ENCODE results near the gene NANS.

NANS gene

GRCh38 chr9:98099898-98100297 is 43.4 kb downstream of the NANS start:
- Histone ChIP-seq H3K27ac (no peak overlapping the region), H3K4me3 (ENCODE audit: low read depth, low read length) (no peak overlapping the region), H3K9me3 (ENCODE audit: severe bottlenecking) (no peaks in the 10 kb centered on the region), H3K36me3 (peaks cover 18% of the 10 kb centered on the region), H3K27me3 (ENCODE audit: insufficient read depth, low read depth, severe bottlenecking) (no peaks in the 10 kb centered on the region)
- DNase-seq: no peak
- no peak for TF ChIP-seq CTCF (IDR thresholded peaks at IDR 0.05; ENCODE audit: low read depth, low read length)

GRCh38 chr9:98100456-98100855 is 43.9 kb downstream of the NANS start:
- TF ChIP-seq CTCF (IDR thresholded peaks at IDR 0.05; ENCODE audit: low read depth, low read length): no peak
- DNase-seq: no peak
- no peaks in the 10 kb centered on the region for H3K27me3 ChIP-seq (ENCODE audit: insufficient read depth, low read depth, severe bottlenecking)
- H3K9me3 ChIP-seq (ENCODE audit: severe bottlenecking): no peaks in the 10 kb centered on the region
- no peak overlapping the region for H3K4me3 ChIP-seq (ENCODE audit: low read depth, low read length)
- peaks cover 22% of the 10 kb centered on the region for H3K36me3 ChIP-seq
- no peak overlapping the region for H3K27ac ChIP-seq

GRCh38 chr9:98101416-98101815 is 44.9 kb downstream of the NANS start:
- no peaks in the 10 kb centered on the region for H3K27me3 ChIP-seq (ENCODE audit: insufficient read depth, low read depth, severe bottlenecking)
- no peak overlapping the region for H3K4me3 ChIP-seq (ENCODE audit: low read depth, low read length)
- no peak overlapping the region for H3K27ac ChIP-seq
- H3K9me3 ChIP-seq (ENCODE audit: severe bottlenecking): no peaks in the 10 kb centered on the region
- no peak for TF ChIP-seq CTCF (IDR thresholded peaks at IDR 0.05; ENCODE audit: low read depth, low read length)
- H3K36me3 ChIP-seq: peaks cover 27% of the 10 kb centered on the region
- no peak for DNase-seq

GRCh38 chr9:98101868-98102273 is 45.3 kb downstream of the NANS start:
- no peak overlapping the region for H3K27ac ChIP-seq
- no peak for TF ChIP-seq CTCF (IDR thresholded peaks at IDR 0.05; ENCODE audit: low read depth, low read length)
- no peak for DNase-seq
- H3K9me3 ChIP-seq (ENCODE audit: severe bottlenecking): no peaks in the 10 kb centered on the region
- peaks cover 27% of the 10 kb centered on the region for H3K36me3 ChIP-seq
- no peak overlapping the region for H3K4me3 ChIP-seq (ENCODE audit: low read depth, low read length)
- H3K27me3 ChIP-seq (ENCODE audit: insufficient read depth, low read depth, severe bottlenecking): no peaks in the 10 kb centered on the region

- Histone ChIP-seq H3K36me3 (peaks cover 18% of the 10 kb centered on the region), H3K27ac (no peak overlapping the region), H3K4me3 (ENCODE audit: low read depth, low read length) (no peak overlapping the region), H3K27me3 (ENCODE audit: insufficient read depth, low read depth, severe bottlenecking) (no peaks in the 10 kb centered on the region), H3K9me3 (ENCODE audit: severe bottlenecking) (no peaks in the 10 kb centered on the region)
- TF ChIP-seq CTCF (IDR thresholded peaks at IDR 0.05; ENCODE audit: low read depth, low read length): no peak
- DNase-seq: no peak
Measured at GRCh38 chr9:98104445-98104881, 47.9 kb downstream of the NANS start.

- no peak overlapping the region for H3K4me3 ChIP-seq (ENCODE audit: low read depth, low read length)
- DNase-seq: no peak
- no peak for TF ChIP-seq CTCF (IDR thresholded peaks at IDR 0.05; ENCODE audit: low read depth, low read length)
- peaks cover 21% of the 10 kb centered on the region for H3K36me3 ChIP-seq
- H3K9me3 ChIP-seq (ENCODE audit: severe bottlenecking): no peaks in the 10 kb centered on the region
- no peak overlapping the region for H3K27ac ChIP-seq
- no peaks in the 10 kb centered on the region for H3K27me3 ChIP-seq (ENCODE audit: insufficient read depth, low read depth, severe bottlenecking)
Measured at GRCh38 chr9:98105006-98105405, 48.5 kb downstream of the NANS start.
